Fibroblast of lung (primary cell): ENCODE measurements around the gene PIEZO2.

Source experiments
- EZH2 ChIP-seq: IDR thresholded peaks from 2 replicates; pipeline ENCODE4 v1.5.1; 2012; ENCODE audit warnings: low read length, control low read depth, mild to moderate bottlenecking; ENCODE audit errors: missing control alignments
- TF ChIP-seq, protein P1 (sequence below), 2 donors: IDR thresholded peaks in 1 of 2; conservative IDR thresholded peaks in 1 of 2; 1 replicate in 1 of 2; 2 replicates in 1 of 2; pipeline ENCODE4 v1.5.1; 2011 to 2012; ENCODE audit warnings: low read length in 2 of 2, control low read depth in 1 of 2, inconsistent platforms in 1 of 2, low read depth in 1 of 2, mild to moderate bottlenecking in 1 of 2

DNA sequence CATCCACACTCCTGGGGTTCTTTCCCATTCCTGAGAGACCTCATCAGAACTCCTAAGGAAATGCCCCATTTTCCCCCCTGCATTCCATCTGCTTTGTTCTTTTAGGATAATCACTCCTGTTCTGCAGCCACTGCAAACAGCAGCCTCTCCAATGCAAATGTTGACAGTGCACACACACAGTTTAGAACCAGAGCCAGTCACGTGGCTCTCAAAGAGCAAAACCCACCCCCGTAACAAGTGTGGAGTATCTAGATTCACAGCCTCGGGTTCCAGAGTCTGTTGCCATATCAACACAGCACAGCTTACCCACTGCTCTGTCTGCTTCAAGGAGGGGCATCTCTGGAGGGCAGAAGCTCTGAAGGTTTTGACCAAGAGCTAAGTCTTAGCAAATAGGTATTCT, 443.6 kb downstream of the PIEZO2 start:
- no peak for TF ChIP-seq EZH2
- TF ChIP-seq, protein P1, sequence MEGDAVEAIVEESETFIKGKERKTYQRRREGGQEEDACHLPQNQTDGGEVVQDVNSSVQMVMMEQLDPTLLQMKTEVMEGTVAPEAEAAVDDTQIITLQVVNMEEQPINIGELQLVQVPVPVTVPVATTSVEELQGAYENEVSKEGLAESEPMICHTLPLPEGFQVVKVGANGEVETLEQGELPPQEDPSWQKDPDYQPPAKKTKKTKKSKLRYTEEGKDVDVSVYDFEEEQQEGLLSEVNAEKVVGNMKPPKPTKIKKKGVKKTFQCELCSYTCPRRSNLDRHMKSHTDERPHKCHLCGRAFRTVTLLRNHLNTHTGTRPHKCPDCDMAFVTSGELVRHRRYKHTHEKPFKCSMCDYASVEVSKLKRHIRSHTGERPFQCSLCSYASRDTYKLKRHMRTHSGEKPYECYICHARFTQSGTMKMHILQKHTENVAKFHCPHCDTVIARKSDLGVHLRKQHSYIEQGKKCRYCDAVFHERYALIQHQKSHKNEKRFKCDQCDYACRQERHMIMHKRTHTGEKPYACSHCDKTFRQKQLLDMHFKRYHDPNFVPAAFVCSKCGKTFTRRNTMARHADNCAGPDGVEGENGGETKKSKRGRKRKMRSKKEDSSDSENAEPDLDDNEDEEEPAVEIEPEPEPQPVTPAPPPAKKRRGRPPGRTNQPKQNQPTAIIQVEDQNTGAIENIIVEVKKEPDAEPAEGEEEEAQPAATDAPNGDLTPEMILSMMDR (conservative IDR thresholded peaks at IDR 0.05 in 1 of 2, IDR thresholded peaks at IDR 0.05 in 1 of 2; ENCODE audit: low read depth in 1 of 2, low read length in 2 of 2) = no peak
